Measurements from ENCODE around the gene MAPK4. TPM values are rescaled to one million over a fixed set of nuclear protein-coding genes. Genes with fewer than 3 reads are reported as not detected.
A peak's percentile ranks its signal among the peaks of the same experiment; 100 is the strongest.

MAPK4 gene
- total RNA-seq, 4 donors from 2014 or later: 0.13 to 3.1 (median 0.61) TPM

GRCh38 chr18:50620319-50620718 lies 60.4 kb downstream of the MAPK4 start:
- Histone ChIP-seq H3K9me3 (no peaks in the 10 kb centered on the region), H3K4me1 (peaks cover 0 to 3% (median 0%) of the 10 kb centered on the region in 3 donors), H3K27ac (peak overlapping the region in 3 of 4 donors; percentile 6 to 18 (median 18)), H3K36me3 (no peaks in the 10 kb centered on the region), H3K4me3 (no peak overlapping the region), H3K27me3 (no peaks in the 10 kb centered on the region)
- whole genome bisulfite sequencing, 2 donors: 77 to 79% methylated on average over 2 of the region's 2 CpGs
- no peak for DNase-seq
- TF ChIP-seq POLR2A (IDR thresholded peaks at IDR 0.05) (no peak), CTCF (IDR thresholded peaks at IDR 0.05) (no peak)
- intact Hi-C loops (cut with DNase I): no loop called here

- Histone ChIP-seq H3K36me3 (no peaks in the 10 kb centered on the region), H3K4me3 (no peak overlapping the region), H3K9me3 (no peaks in the 10 kb centered on the region), H3K4me1 (peaks cover 0 to 3% (median 0%) of the 10 kb centered on the region in 3 donors), H3K27ac (no peak overlapping the region), H3K27me3 (no peaks in the 10 kb centered on the region)
- DNase-seq: no peak
- WGBS, 2 donors: 65 to 71% methylated on average over 2 of the region's 2 CpGs
- no peak for TF ChIP-seq POLR2A (IDR thresholded peaks at IDR 0.05)
- TF ChIP-seq CTCF (IDR thresholded peaks at IDR 0.05): no peak
- intact Hi-C loops (cut with DNase I): no loop called here
Measured at GRCh38 chr18:50621366-50621765, 61.5 kb downstream of the MAPK4 start.

GRCh38 chr18:50622320-50622719 lies 62.4 kb downstream of the MAPK4 start:
- Histone ChIP-seq H3K36me3 (no peaks in the 10 kb centered on the region), H3K4me3 (no peak overlapping the region), H3K27ac (no peak overlapping the region), H3K4me1 (peaks cover 0 to 3% (median 0%) of the 10 kb centered on the region in 3 donors), H3K27me3 (no peaks in the 10 kb centered on the region), H3K9me3 (no peaks in the 10 kb centered on the region)
- intact Hi-C loops (cut with DNase I): no loop called here
- 38 to 80% methylated on average over 1 to 2 of the region's 3 CpGs for WGBS, 2 donors
- no peak for DNase-seq
- TF ChIP-seq POLR2A (IDR thresholded peaks at IDR 0.05) (no peak), CTCF (IDR thresholded peaks at IDR 0.05) (no peak)

GRCh38 chr18:50622865-50623393 lies 63.0 kb downstream of the MAPK4 start:
- H3K27ac ChIP-seq: no peak overlapping the region
- H3K4me1 ChIP-seq: peaks cover 0 to 3% (median 0%) of the 10 kb centered on the region in 3 donors
- intact Hi-C loops (cut with DNase I): no loop called here
- H3K36me3 ChIP-seq: no peaks in the 10 kb centered on the region
- H3K4me3 ChIP-seq: no peak overlapping the region
- TF ChIP-seq CTCF (IDR thresholded peaks at IDR 0.05): no peak
- TF ChIP-seq POLR2A (IDR thresholded peaks at IDR 0.05): no peak
- WGBS, 2 donors: 43 to 49% methylated on average over 7 of the region's 7 CpGs
- DNase-seq: no peak
- H3K9me3 ChIP-seq: no peaks in the 10 kb centered on the region
- H3K27me3 ChIP-seq: no peaks in the 10 kb centered on the region

GRCh38 chr18:50623694-50624352 lies 63.9 kb downstream of the MAPK4 start:
- Histone ChIP-seq H3K27ac (no peak overlapping the region), H3K36me3 (no peaks in the 10 kb centered on the region), H3K4me3 (no peak overlapping the region), H3K4me1 (peaks cover 0 to 7% (median 0%) of the 10 kb centered on the region in 3 donors), H3K27me3 (no peaks in the 10 kb centered on the region), H3K9me3 (no peaks in the 10 kb centered on the region)
- WGBS, 2 donors: 52 to 56% methylated on average over 4 of the region's 4 CpGs
- no peak for TF ChIP-seq CTCF (IDR thresholded peaks at IDR 0.05)
- TF ChIP-seq POLR2A (IDR thresholded peaks at IDR 0.05): no peak
- intact Hi-C loops (cut with DNase I): no loop called here
- no peak for DNase-seq

Data from esophagus squamous epithelium (tissue), 5 donors.